Heart left ventricle (tissue), 13 donors: ENCODE results near the gene THSD7B.

ENCODE experiments used
- CTCF ChIP-seq, 12 donors: fragments of 200-600 bp; sonication (generic) in 4 of 12; IDR thresholded peaks; one replicate each; pipeline versions ENCODE4 v1.5.0 to v1.8.0; 2018 to 2022; ENCODE audit warnings: antibody characterized with exemption in 12 of 12, mild to moderate bottlenecking in 5 of 12
- POLR2A ChIP-seq, 2 donors: fragments of 450-650 bp; IDR thresholded peaks; one replicate each; pipeline ENCODE4 v1.6.1; 2017; ENCODE audit warnings: antibody characterized with exemption in 2 of 2, mild to moderate bottlenecking in 2 of 2, moderate library complexity in 2 of 2
- donor health status: ischemic (EF 13 %, LVEDD 7.1; RV severe dilation, severe dysfunction).
- donor health status: DM: no; HTN: yes; CAD: no.
- donor health status: DM: no; HTN: no; CAD: no.
- donor health status: ischemic (EF 25% LVEDD 6.9; RV normal size, moderate dysfunction).
- donor health status: ischemic (EF 25% LVEDD 5.7; RV mildly dilated, moderate dysfunction).
- donor health status: ischemic (EF 35%, LVEDD 5.7; RV mildly dilated, moderate dysfunction).
- donor health status: nonischemic (EF 11% LVEDD 7.7; RV severe dilation, severe dysfunction).
- donor health status: DM: yes; HTN: yes; CAD: no.
- donor health status: PGD.
- donor health status: ischemic (EF 29% LVEDD 5.4; RV normal size, mild dysfunction).
- donor health status: nonischemic (EF 23%, LVEDD 6.1; RV moderate dilation, normal function).

GRCh38 chr2:136871424-136871823 is 106.1 kb downstream of the THSD7B start:
- no peak for TF ChIP-seq POLR2A (IDR thresholded peaks at IDR 0.05)
- TF ChIP-seq CTCF (IDR thresholded peaks at IDR 0.05): no peak
